SK-N-SH (cell line): ENCODE measurements around the gene PHACTR2. TPM values are rescaled to one million over a fixed set of nuclear protein-coding genes. Genes with fewer than 3 reads are reported as not detected.

ENCODE experiments used
- CTCF ChIA-PET: fragments of 300-600, 350-600 bp; formaldehyde crosslinking; extraction: SDS; loops from one replicate; lab custom pipeline; 2021; lab: Yijun Ruan, JAX
- POLR2A ChIA-PET: fragments of 350-600 bp; sonication (Branson Sonifier 250); formaldehyde crosslinking; extraction: SDS; loops from one replicate; lab custom pipeline; 2020; ENCODE audit warnings: antibody characterized with exemption, inconsistent platforms; lab: Yijun Ruan, JAX
- DNase-seq: peaks from one replicate; pipeline ENCODE4 v3.0.0; 2012
- H2AFZ ChIP-seq: fragments of 200-600 bp; sonication (generic); 2 replicates; pipeline ENCODE4 v1.8.1; 2016; ENCODE audit warnings: antibody characterized with exemption, mild to moderate bottlenecking, low read depth
- H3F3A ChIP-seq: fragments of 200-600 bp; sonication (generic); replicated peaks from 2 replicates; pipeline ENCODE3; 2016; ENCODE audit warnings: antibody characterized with exemption, mild to moderate bottlenecking; ENCODE audit not compliant: insufficient read depth
- H3K27ac ChIP-seq, 2 experiments: fragments of 200-500 bp in 1 of 2; fragments of 200-600 bp in 1 of 2; sonication (Bioruptor generic) in 1 of 2; sonication (generic), shearing (Covaris generic) in 1 of 2; 2 replicates each; pipeline versions ENCODE4 v1.5.1 to v1.6.1; 2014 to 2016; ENCODE audit warnings: low read depth in 2 of 2, inconsistent platforms in 1 of 2, low read length in 1 of 2, mild to moderate bottlenecking in 1 of 2, mixed read lengths in 1 of 2
- H3K27me3 ChIP-seq: fragments of 200-600 bp; sonication (generic), shearing (Covaris generic); 2 replicates; pipeline ENCODE4 v1.6.1; 2016; ENCODE audit warnings: mixed run types; ENCODE audit not compliant: insufficient read depth
- H3K36me3 ChIP-seq, 2 experiments: fragments of 200-500 bp in 1 of 2; fragments of 200-600 bp in 1 of 2; sonication (Bioruptor generic) in 1 of 2; sonication (generic) in 1 of 2; replicated peaks in 1 of 2; 2 replicates each; pipeline versions ENCODE3 to v1.5.1; 2014 to 2016; ENCODE audit warnings: low read length in 1 of 2, mild to moderate bottlenecking in 1 of 2; ENCODE audit not compliant: insufficient read depth in 2 of 2, control insufficient read depth in 1 of 2
- H3K4me1 ChIP-seq, 2 experiments: fragments of 200-500 bp in 1 of 2; fragments of 200-600 bp in 1 of 2; sonication (Bioruptor generic) in 1 of 2; sonication (generic), shearing (Covaris generic) in 1 of 2; 2 replicates each; pipeline versions ENCODE4 v1.5.1 to v1.6.1; 2014 to 2016; ENCODE audit warnings: low read depth in 1 of 2, low read length in 1 of 2, mixed run types in 1 of 2; ENCODE audit not compliant: insufficient read depth in 2 of 2, control insufficient read depth in 1 of 2
- H3K4me2 ChIP-seq: fragments of 200-600 bp; sonication (generic), shearing (Covaris generic); 2 replicates; pipeline ENCODE4 v1.6.1; 2017; ENCODE audit warnings: mixed run types
- H3K4me3 ChIP-seq, 2 experiments: fragments of 200-500 bp in 1 of 2; fragments of 200-600 bp in 1 of 2; sonication (Bioruptor generic) in 1 of 2; sonication (generic), shearing (Covaris generic) in 1 of 2; 2 replicates each; pipeline versions ENCODE4 v1.5.1 to v1.8.1; 2014 to 2016; ENCODE audit warnings: low read depth in 2 of 2, inconsistent platforms in 1 of 2, low read length in 1 of 2, mild to moderate bottlenecking in 1 of 2, mixed read lengths in 1 of 2, moderate library complexity in 1 of 2
- H3K79me2 ChIP-seq: fragments of 200-600 bp; sonication (generic); 2 replicates; pipeline ENCODE4 v1.8.1; 2017; ENCODE audit warnings: mild to moderate bottlenecking; ENCODE audit not compliant: insufficient read depth
- H3K9ac ChIP-seq: fragments of 200-600 bp; sonication (generic); 2 replicates; pipeline ENCODE4 v1.6.1; 2017; ENCODE audit warnings: mixed run types
- H3K9me2 ChIP-seq: fragments of 200-600 bp; sonication (generic); 2 replicates; pipeline ENCODE4 v1.6.1; 2017; ENCODE audit warnings: mixed run types
- H3K9me3 ChIP-seq: fragments of 200-600 bp; sonication (generic); 2 replicates; pipeline ENCODE4 v1.6.1; 2017; ENCODE audit warnings: mixed run types, mild to moderate bottlenecking, moderate library complexity
- H4K20me1 ChIP-seq: fragments of 200-600 bp; sonication (generic); 2 replicates; pipeline ENCODE4 v1.6.1; 2017; ENCODE audit warnings: mild to moderate bottlenecking, mixed run types; ENCODE audit not compliant: insufficient read depth
- FOSL2 ChIP-seq: IDR thresholded peaks from 2 replicates; pipeline ENCODE4 v1.4.0; 2012; ENCODE audit warnings: low read depth, mild to moderate bottlenecking, moderate library complexity, borderline replicate concordance
- FOXJ3 ChIP-seq: sonication (generic); formaldehyde crosslinking; IDR thresholded peaks from 2 replicates; pipeline ENCODE4 v1.5.1; 2020; ENCODE audit warnings: mild to moderate bottlenecking, missing genetic modification reagents
- NRF1 ChIP-seq: IDR thresholded peaks from 2 replicates; pipeline ENCODE4 v1.6.1; 2012; ENCODE audit warnings: low read depth, mild to moderate bottlenecking, low read length
- RAD21 ChIP-seq: IDR thresholded peaks from 2 replicates; pipeline ENCODE4 v1.6.1; 2012; ENCODE audit warnings: mild to moderate bottlenecking, low read length
- RFX5 ChIP-seq: IDR thresholded peaks from 2 replicates; pipeline ENCODE4 v1.6.1; 2012; ENCODE audit warnings: mild to moderate bottlenecking, improper control_type of control experiment, low read length
- SMC3 ChIP-seq: IDR thresholded peaks from 2 replicates; pipeline ENCODE4 v1.6.1; 2012; ENCODE audit warnings: low read depth, low read length, improper control_type of control experiment
- TCF12 ChIP-seq: IDR thresholded peaks from 2 replicates; pipeline ENCODE4 v1.4.0; 2012
- YY1 ChIP-seq: IDR thresholded peaks from 2 replicates; pipeline ENCODE4 v1.4.0; 2012; ENCODE audit warnings: low read depth, mild to moderate bottlenecking
- WGBS: methylation state at CpG from one replicate; pipeline ENCODE4 v1.1.6; 2017; ENCODE audit warnings: low lambda C conversion rate; 5-methylcytosine and 5-hydroxymethylcytosine counted together
- polyA plus RNA-seq, 3 experiments: library from polyadenylated mRNA; depleted of rRNA; stranded (reverse); fragments of >200 nt; gene quantifications; 2 replicates each; pipeline ENCODE4 v1.2.3, GENCODE V29; 2012
- TF ChIP-seq, protein P1 (sequence below): IDR thresholded peaks from 2 replicates; pipeline ENCODE4 v1.6.1; 2012; ENCODE audit warnings: mild to moderate bottlenecking, low read depth, low read length, moderate library complexity

PHACTR2 gene
- polyA plus RNA-seq, 1 of the 3 experiments (the other 2 are of a cell fraction): 5.0 TPM

DNA sequence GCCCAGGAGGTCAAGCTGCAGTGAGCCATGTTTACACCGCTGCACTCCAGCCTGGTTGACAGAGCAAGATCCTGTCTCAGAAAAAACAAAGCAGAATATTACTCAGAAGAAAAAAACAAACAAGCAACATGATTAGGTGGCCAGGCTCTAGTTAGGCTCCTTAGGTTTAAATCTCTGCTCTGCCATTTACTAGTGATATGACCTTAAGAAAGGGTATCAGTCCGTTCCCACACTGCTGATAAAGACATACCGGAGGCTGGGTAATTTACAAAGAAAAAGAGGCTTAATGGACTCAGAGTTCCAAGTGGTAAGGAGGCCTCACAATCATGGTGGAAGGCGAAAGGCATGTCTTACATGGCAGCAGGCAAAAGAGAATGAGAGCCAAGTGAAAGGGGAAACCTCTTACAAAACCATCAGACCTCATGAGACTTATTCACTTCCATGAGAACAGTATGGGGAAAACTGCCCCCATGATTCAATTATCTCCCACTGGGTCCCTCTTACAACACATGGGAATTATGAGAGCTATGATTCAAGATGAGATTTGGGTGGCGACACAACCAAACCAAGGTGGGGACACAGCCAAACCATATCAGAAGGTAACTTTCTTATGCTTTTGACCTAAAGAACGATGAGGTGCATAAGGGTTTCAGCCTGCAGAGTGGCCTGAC, 163.0 kb downstream of the PHACTR2 start:
- ChIA-PET CTCF (no interaction called here), POLR2A (no interaction called here)
- Histone ChIP-seq H3K27me3 (no peaks in the 10 kb centered on the region), H3K4me2 (no peak overlapping the region), H3K9me2 (no peaks in the 10 kb centered on the region), H2AFZ (no peak overlapping the region), H3K9me3 (no peaks in the 10 kb centered on the region), H3K36me3 (peaks cover 12% of the 10 kb centered on the region in 2 experiments), H3K27ac (no peak overlapping the region), H3K9ac (no peak overlapping the region), H3F3A (no peaks in the 10 kb centered on the region), H4K20me1 (no peaks in the 10 kb centered on the region), H3K79me2 (peaks cover 27% of the 10 kb centered on the region), H3K4me1 (peaks cover 0 to 3% of the 10 kb centered on the region in 2 experiments; a peak in 2 of 4 replicates), H3K4me3 (no peak overlapping the region)
- TF ChIP-seq YY1: no peak
- TF ChIP-seq, protein P1, sequence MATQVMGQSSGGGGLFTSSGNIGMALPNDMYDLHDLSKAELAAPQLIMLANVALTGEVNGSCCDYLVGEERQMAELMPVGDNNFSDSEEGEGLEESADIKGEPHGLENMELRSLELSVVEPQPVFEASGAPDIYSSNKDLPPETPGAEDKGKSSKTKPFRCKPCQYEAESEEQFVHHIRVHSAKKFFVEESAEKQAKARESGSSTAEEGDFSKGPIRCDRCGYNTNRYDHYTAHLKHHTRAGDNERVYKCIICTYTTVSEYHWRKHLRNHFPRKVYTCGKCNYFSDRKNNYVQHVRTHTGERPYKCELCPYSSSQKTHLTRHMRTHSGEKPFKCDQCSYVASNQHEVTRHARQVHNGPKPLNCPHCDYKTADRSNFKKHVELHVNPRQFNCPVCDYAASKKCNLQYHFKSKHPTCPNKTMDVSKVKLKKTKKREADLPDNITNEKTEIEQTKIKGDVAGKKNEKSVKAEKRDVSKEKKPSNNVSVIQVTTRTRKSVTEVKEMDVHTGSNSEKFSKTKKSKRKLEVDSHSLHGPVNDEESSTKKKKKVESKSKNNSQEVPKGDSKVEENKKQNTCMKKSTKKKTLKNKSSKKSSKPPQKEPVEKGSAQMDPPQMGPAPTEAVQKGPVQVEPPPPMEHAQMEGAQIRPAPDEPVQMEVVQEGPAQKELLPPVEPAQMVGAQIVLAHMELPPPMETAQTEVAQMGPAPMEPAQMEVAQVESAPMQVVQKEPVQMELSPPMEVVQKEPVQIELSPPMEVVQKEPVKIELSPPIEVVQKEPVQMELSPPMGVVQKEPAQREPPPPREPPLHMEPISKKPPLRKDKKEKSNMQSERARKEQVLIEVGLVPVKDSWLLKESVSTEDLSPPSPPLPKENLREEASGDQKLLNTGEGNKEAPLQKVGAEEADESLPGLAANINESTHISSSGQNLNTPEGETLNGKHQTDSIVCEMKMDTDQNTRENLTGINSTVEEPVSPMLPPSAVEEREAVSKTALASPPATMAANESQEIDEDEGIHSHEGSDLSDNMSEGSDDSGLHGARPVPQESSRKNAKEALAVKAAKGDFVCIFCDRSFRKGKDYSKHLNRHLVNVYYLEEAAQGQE: no peak
- no peak for TF ChIP-seq RFX5
- no peak for TF ChIP-seq NRF1
- no peak for TF ChIP-seq TCF12
- no peak for TF ChIP-seq FOXJ3 (CRISPR knock-in tag)
- TF ChIP-seq SMC3: no peak
- 88% methylated on average over 6 of the region's 6 CpGs for WGBS
- no peak for DNase-seq

DNA sequence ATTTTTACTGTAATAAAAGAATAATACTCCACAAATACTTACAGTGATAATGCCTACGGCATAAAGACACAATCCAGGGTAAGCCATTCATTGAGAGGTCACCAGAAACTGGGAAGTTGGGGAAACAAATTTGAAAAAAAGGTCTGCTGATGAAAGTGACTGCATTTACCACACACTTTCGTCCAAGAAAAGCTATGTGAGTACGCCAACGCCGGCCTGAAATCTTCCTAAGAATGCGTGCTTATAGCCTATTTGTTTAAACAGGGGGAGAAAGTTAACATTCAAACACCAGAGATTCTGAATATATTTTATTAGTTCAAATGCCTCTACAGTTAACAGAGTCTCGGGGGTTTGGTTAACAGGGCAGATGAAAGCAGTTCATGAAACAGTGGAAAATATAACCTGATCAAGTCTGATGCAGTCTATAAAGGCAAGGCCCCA, 164.7 kb downstream of the PHACTR2 start:
- ChIA-PET CTCF (interaction anchor here (0.8 to 2.3 kb wide), 3 partner anchors 141 to 267 kb away, joined by 3 to 15 read pairs (median 4); no protein-coding TSS in a partner anchor), POLR2A (interaction anchor here (0.8 to 1.6 kb wide), 5 partner anchors 18 to 267 kb away, joined by 3 to 5 read pairs (median 3); partner anchors contain the start of gene PLAGL1)
- no peaks in the 10 kb centered on the region for H3F3A ChIP-seq
- peak overlapping the region; percentile 80 to 86 for H3K27ac ChIP-seq
- H4K20me1 ChIP-seq: no peaks in the 10 kb centered on the region
- H3K36me3 ChIP-seq: peaks cover 29 to 30% of the 10 kb centered on the region in 2 experiments
- peaks cover 0 to 3% of the 10 kb centered on the region in 2 experiments; a peak in 2 of 4 replicates for H3K4me1 ChIP-seq
- H3K27me3 ChIP-seq: no peaks in the 10 kb centered on the region
- H3K79me2 ChIP-seq: peaks cover 43% of the 10 kb centered on the region
- H2AFZ ChIP-seq: peak overlapping the region; percentile 85; the same call in 1 of the 2 replicates
- H3K4me2 ChIP-seq: peak overlapping the region; percentile 80
- no peak for DNase-seq
- H3K4me3 ChIP-seq: peak overlapping the region; percentile 83 to 97
- no peaks in the 10 kb centered on the region for H3K9me3 ChIP-seq
- no peaks in the 10 kb centered on the region for H3K9me2 ChIP-seq
- TF ChIP-seq RAD21 (0 out of 2 replicates have a peak, but pooled peaks have one; percentile 1), FOSL2 (no peak)
- 48% methylated on average over 7 of the region's 7 CpGs for WGBS
- H3K9ac ChIP-seq: peak overlapping the region; percentile 97
